ENCODE data around the gene ATP10A. TPM values are rescaled to one million over a fixed set of nuclear protein-coding genes. Genes with fewer than 3 reads are reported as not detected.

ATP10A gene
- total RNA-seq, 1 experiment from 2014 or later, result 0.02 TPM

DNA sequence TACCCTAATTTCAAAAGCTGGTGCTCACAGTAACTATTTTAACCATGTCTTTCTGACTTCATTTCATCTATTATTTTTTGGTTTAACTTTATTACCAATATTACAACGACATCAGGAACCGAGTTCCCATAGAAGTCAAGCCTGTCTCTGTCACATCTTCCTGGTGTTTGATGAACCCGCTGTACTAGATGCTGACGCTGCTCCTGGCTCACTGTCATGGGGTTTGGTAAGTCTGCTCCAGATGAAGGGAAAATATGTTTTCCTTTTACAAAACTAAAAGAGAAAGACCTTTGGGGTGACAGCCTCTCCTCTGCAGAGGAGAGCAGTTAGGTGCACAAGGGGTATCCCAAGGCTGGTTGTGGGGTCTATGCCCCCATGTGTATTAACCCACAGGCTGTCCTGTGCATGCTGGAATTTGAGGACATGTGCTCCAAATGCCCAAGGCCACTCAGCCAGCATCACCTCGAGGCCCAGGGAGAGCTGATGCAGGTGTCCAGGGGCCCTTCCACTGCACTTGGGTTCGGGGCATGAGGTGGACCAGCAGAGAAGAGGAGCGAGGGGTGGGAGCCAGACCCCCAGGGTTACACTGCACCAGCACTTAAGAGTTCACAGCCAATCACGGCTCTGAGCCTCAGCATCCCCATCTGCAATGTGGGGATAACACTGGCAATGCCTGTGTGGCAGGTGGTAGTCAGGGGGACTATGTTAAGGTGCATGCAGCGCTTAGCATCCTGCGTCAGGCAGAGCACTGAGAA, 62.2 kb downstream of the ATP10A start:
- Histone ChIP-seq H3K9me2 (ENCODE audit: insufficient read depth) (no peaks in the 10 kb centered on the region), H3K9me3 (ENCODE audit: control insufficient read depth in 1 of 2, insufficient read depth in 1 of 2, low read depth in 1 of 2, low read length in 2 of 2) (peaks cover 11 to 47% of the 10 kb centered on the region in 2 experiments; a peak in 2 of 4 replicates), H3K4me1 (ENCODE audit: control insufficient read depth in 1 of 2, insufficient read depth in 2 of 2, low read length in 2 of 2) (no peaks in the 10 kb centered on the region), H3K9ac (ENCODE audit: low read length) (no peak overlapping the region), H3K4me3 (replicated peaks in 1 of 2; ENCODE audit: low read depth in 1 of 2, low read length in 2 of 2) (no peak overlapping the region), H3K79me2 (ENCODE audit: insufficient read depth, low read length) (no peaks in the 10 kb centered on the region), H3K36me3 (ENCODE audit: control insufficient read depth in 1 of 2, insufficient read depth in 2 of 2, low read length in 2 of 2) (no peaks in the 10 kb centered on the region), H2AFZ (ENCODE audit: low read depth, low read length, poor library complexity, severe bottlenecking) (no peak overlapping the region), H3K27me3 (ENCODE audit: insufficient read depth, low read length) (no peaks in the 10 kb centered on the region), H3K4me2 (ENCODE audit: low read length) (no peak overlapping the region), H3K27ac (ENCODE audit: low read depth, low read length) (no peak overlapping the region), H4K20me1 (ENCODE audit: insufficient read depth) (no peaks in the 10 kb centered on the region)
- ATAC-seq (no peak), DNase-seq (ENCODE audit: low read depth, low spot score) (no peak)
- BruUV-seq (replicated peaks), result no TSS peak
- ChIA-PET RAD21 (ENCODE audit: low non-redundant PET in 1 of 2, low total read pairs in 2 of 2, uncharacterized antibody in 2 of 2, unreplicated experiment in 2 of 2) (no interaction called here), POLR2A (no interaction called here), CTCF (no interaction called here)
- intact Hi-C loops (cut with micrococcal nuclease), result no loop called here
- TF ChIP-seq CBX3 (IDR thresholded peaks at IDR 0.05; ENCODE audit: low read depth), result no peak
- TF ChIP-seq, protein P1, sequence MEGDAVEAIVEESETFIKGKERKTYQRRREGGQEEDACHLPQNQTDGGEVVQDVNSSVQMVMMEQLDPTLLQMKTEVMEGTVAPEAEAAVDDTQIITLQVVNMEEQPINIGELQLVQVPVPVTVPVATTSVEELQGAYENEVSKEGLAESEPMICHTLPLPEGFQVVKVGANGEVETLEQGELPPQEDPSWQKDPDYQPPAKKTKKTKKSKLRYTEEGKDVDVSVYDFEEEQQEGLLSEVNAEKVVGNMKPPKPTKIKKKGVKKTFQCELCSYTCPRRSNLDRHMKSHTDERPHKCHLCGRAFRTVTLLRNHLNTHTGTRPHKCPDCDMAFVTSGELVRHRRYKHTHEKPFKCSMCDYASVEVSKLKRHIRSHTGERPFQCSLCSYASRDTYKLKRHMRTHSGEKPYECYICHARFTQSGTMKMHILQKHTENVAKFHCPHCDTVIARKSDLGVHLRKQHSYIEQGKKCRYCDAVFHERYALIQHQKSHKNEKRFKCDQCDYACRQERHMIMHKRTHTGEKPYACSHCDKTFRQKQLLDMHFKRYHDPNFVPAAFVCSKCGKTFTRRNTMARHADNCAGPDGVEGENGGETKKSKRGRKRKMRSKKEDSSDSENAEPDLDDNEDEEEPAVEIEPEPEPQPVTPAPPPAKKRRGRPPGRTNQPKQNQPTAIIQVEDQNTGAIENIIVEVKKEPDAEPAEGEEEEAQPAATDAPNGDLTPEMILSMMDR (IDR thresholded peaks at IDR 0.05 in 2 of 3, conservative IDR thresholded peaks at IDR 0.05 in 1 of 3; ENCODE audit: borderline replicate concordance in 1 of 3, insufficient read depth in 1 of 3, low read depth in 2 of 3, low read length in 2 of 3), result no peak
- TF ChIP-seq SIN3A (IDR thresholded peaks at IDR 0.05; ENCODE audit: low read depth), result no peak
- no peak for TF ChIP-seq JUND (IDR thresholded peaks at IDR 0.05)
- no peak for TF ChIP-seq EZH2 (IDR thresholded peaks at IDR 0.05)
- no peak for TF ChIP-seq CEBPB (IDR thresholded peaks at IDR 0.05; ENCODE audit: low read depth)
- no peak for TF ChIP-seq POLR2A (IDR thresholded peaks at IDR 0.05; ENCODE audit: borderline replicate concordance, extremely low read depth, insufficient read depth, insufficient read length)
- TF ChIP-seq SRF (IDR thresholded peaks at IDR 0.05; ENCODE audit: low read depth), result no peak
- TF ChIP-seq, protein P2, sequence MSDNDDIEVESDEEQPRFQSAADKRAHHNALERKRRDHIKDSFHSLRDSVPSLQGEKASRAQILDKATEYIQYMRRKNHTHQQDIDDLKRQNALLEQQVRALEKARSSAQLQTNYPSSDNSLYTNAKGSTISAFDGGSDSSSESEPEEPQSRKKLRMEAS (IDR thresholded peaks at IDR 0.05), result no peak
- TF ChIP-seq POLR2AphosphoS5 (IDR thresholded peaks at IDR 0.05; ENCODE audit: low read depth, low read length), result no peak
- TF ChIP-seq SP1 (IDR thresholded peaks at IDR 0.05; ENCODE audit: low read depth), result no peak
- TF ChIP-seq, protein P3, sequence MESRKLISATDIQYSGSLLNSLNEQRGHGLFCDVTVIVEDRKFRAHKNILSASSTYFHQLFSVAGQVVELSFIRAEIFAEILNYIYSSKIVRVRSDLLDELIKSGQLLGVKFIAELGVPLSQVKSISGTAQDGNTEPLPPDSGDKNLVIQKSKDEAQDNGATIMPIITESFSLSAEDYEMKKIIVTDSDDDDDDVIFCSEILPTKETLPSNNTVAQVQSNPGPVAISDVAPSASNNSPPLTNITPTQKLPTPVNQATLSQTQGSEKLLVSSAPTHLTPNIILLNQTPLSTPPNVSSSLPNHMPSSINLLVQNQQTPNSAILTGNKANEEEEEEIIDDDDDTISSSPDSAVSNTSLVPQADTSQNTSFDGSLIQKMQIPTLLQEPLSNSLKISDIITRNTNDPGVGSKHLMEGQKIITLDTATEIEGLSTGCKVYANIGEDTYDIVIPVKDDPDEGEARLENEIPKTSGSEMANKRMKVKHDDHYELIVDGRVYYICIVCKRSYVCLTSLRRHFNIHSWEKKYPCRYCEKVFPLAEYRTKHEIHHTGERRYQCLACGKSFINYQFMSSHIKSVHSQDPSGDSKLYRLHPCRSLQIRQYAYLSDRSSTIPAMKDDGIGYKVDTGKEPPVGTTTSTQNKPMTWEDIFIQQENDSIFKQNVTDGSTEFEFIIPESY (IDR thresholded peaks at IDR 0.05; ENCODE audit: extremely low read depth, insufficient replicate concordance, low read length), result no peak
- TF ChIP-seq, protein P4, sequence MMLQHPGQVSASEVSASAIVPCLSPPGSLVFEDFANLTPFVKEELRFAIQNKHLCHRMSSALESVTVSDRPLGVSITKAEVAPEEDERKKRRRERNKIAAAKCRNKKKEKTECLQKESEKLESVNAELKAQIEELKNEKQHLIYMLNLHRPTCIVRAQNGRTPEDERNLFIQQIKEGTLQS (IDR thresholded peaks at IDR 0.05), result no peak
- TF ChIP-seq EZH2phosphoT487 (IDR thresholded peaks at IDR 0.05; ENCODE audit: borderline replicate concordance), result no peak
- no peak for TF ChIP-seq RAD21 (IDR thresholded peaks at IDR 0.05; ENCODE audit: low read depth)
